ENCODE data around the gene AP1S3. TPM values are rescaled to one million over a fixed set of nuclear protein-coding genes. Genes with fewer than 3 reads are reported as not detected.

The AP1S3 gene
- total RNA-seq, 1 donor from 2014 or later = 14.3 TPM

- Histone ChIP-seq H3K9ac (ENCODE audit: low read length) (no peak overlapping the region), H3K4me3 (ENCODE audit: insufficient read depth, low read depth, low read length) (no peak overlapping the region), H3K27ac (ENCODE audit: low read depth, low read length) (no peak overlapping the region), H2AFZ (ENCODE audit: low read depth, low read length) (no peak overlapping the region), H3K36me3 (ENCODE audit: insufficient read depth, low read length) (no peaks in the 10 kb centered on the region), H3K9me3 (ENCODE audit: insufficient read depth, low read depth, low read length) (no peaks in the 10 kb centered on the region), H3K4me1 (ENCODE audit: insufficient read depth, low read length) (no peaks in the 10 kb centered on the region), H3K79me2 (ENCODE audit: insufficient read depth, low read length) (no peaks in the 10 kb centered on the region), H3K27me3 (ENCODE audit: insufficient read depth, low read length) (no peaks in the 10 kb centered on the region), H3K4me2 (ENCODE audit: low read length) (no peak overlapping the region), H4K20me1 (ENCODE audit: insufficient read depth, low read length) (no peaks in the 10 kb centered on the region)
- no peak for FAIRE-seq
- Mint-ChIP-seq H3K9me3 (ENCODE audit: unreplicated experiment) (peaks cover 3% of the 10 kb centered on the region), H3K4me3 (ENCODE audit: unreplicated experiment) (no peak overlapping the region), H3K27ac (ENCODE audit: unreplicated experiment) (no peak overlapping the region), H3K36me3 (ENCODE audit: low read depth, unreplicated experiment) (peaks cover 5% of the 10 kb centered on the region), H3K27me3 (ENCODE audit: low read depth, unreplicated experiment) (no peaks in the 10 kb centered on the region), H3K4me1 (ENCODE audit: low read depth, unreplicated experiment) (no peaks in the 10 kb centered on the region)
- TF ChIP-seq, protein P1, sequence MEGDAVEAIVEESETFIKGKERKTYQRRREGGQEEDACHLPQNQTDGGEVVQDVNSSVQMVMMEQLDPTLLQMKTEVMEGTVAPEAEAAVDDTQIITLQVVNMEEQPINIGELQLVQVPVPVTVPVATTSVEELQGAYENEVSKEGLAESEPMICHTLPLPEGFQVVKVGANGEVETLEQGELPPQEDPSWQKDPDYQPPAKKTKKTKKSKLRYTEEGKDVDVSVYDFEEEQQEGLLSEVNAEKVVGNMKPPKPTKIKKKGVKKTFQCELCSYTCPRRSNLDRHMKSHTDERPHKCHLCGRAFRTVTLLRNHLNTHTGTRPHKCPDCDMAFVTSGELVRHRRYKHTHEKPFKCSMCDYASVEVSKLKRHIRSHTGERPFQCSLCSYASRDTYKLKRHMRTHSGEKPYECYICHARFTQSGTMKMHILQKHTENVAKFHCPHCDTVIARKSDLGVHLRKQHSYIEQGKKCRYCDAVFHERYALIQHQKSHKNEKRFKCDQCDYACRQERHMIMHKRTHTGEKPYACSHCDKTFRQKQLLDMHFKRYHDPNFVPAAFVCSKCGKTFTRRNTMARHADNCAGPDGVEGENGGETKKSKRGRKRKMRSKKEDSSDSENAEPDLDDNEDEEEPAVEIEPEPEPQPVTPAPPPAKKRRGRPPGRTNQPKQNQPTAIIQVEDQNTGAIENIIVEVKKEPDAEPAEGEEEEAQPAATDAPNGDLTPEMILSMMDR (IDR thresholded peaks at IDR 0.05; ENCODE audit: insufficient read depth, low read depth, low read length) = no peak
- TF ChIP-seq EZH2 (IDR thresholded peaks at IDR 0.05; ENCODE audit: insufficient read depth, low read length) = no peak
- no peak for DNase-seq (ENCODE audit: low read depth)
Observed at GRCh38 chr2:223771475-223771874, 65.9 kb downstream of the AP1S3 start.

DNA sequence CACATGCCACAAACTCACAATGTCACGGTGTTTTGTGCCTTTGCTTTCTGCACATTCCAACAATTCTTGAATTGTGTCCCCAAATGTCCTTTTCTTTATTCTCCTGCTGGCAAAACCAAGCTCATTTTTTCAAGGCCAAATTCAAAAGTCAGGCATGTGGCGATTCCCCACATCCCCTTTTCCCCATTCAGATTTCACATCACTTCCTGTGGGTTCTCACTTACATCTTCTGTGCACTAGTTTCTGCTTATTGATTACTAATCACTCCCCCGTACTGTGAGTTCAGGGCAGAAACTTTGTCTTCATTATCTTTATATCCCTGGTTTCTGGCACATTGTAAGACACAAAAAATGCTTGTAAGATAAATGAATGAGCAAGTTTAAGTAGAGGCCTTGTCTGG lies 69.2 kb downstream of the AP1S3 start:
- Histone ChIP-seq H3K9me3 (ENCODE audit: insufficient read depth, low read depth, low read length) (no peaks in the 10 kb centered on the region), H3K79me2 (ENCODE audit: insufficient read depth, low read length) (no peaks in the 10 kb centered on the region), H3K4me1 (ENCODE audit: insufficient read depth, low read length) (no peaks in the 10 kb centered on the region), H3K27me3 (ENCODE audit: insufficient read depth, low read length) (no peaks in the 10 kb centered on the region), H3K36me3 (ENCODE audit: insufficient read depth, low read length) (no peaks in the 10 kb centered on the region), H3K4me2 (ENCODE audit: low read length) (no peak overlapping the region), H3K27ac (ENCODE audit: low read depth, low read length) (no peak overlapping the region), H4K20me1 (ENCODE audit: insufficient read depth, low read length) (no peaks in the 10 kb centered on the region), H2AFZ (ENCODE audit: low read depth, low read length) (no peak overlapping the region), H3K9ac (ENCODE audit: low read length) (no peak overlapping the region), H3K4me3 (ENCODE audit: insufficient read depth, low read depth, low read length) (no peak overlapping the region)
- TF ChIP-seq, protein P1 (IDR thresholded peaks at IDR 0.05; ENCODE audit: insufficient read depth, low read depth, low read length) = no peak
- no peak for TF ChIP-seq EZH2 (IDR thresholded peaks at IDR 0.05; ENCODE audit: insufficient read depth, low read length)
- H3K4me1 Mint-ChIP-seq (ENCODE audit: low read depth, unreplicated experiment) = peaks cover 8% of the 10 kb centered on the region
- H3K27ac Mint-ChIP-seq (ENCODE audit: unreplicated experiment) = no peak overlapping the region
- no peaks in the 10 kb centered on the region for H3K36me3 Mint-ChIP-seq (ENCODE audit: low read depth, unreplicated experiment)
- no peak for DNase-seq (ENCODE audit: low read depth)
- FAIRE-seq = no peak
- H3K27me3 Mint-ChIP-seq (ENCODE audit: low read depth, unreplicated experiment) = no peaks in the 10 kb centered on the region
- no peak overlapping the region for H3K4me3 Mint-ChIP-seq (ENCODE audit: unreplicated experiment)
- peaks cover 5% of the 10 kb centered on the region for H3K9me3 Mint-ChIP-seq (ENCODE audit: unreplicated experiment)

DNA sequence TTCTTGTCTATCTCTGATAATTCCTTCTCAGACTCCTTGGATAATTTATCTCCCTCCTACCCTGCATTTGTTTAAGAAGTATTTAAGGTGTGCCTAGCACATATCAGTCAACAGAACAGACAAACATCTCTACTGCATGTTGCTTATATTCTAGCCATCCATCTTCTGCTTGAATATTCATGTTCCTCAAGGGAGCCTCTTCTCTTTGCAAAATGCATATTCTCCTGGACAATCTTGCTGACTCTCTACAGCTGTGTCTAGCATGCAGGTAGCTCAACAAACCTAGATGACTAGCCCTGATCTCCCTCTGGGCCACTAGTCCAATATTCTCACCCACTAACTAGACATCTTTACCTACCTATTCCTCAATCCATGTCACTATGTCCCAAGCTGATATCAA lies 70.0 kb downstream of the AP1S3 start:
- H3K27me3 Mint-ChIP-seq (ENCODE audit: low read depth, unreplicated experiment) = no peaks in the 10 kb centered on the region
- H3K9ac ChIP-seq (ENCODE audit: low read length) = no peak overlapping the region
- H3K27ac Mint-ChIP-seq (ENCODE audit: unreplicated experiment) = no peak overlapping the region

More for the DNA sequence above, 70.0 kb downstream of the AP1S3 start:
- Histone ChIP-seq H3K27me3 (ENCODE audit: insufficient read depth, low read length) (no peaks in the 10 kb centered on the region), H3K36me3 (ENCODE audit: insufficient read depth, low read length) (no peaks in the 10 kb centered on the region), H3K4me1 (ENCODE audit: insufficient read depth, low read length) (no peaks in the 10 kb centered on the region), H3K4me3 (ENCODE audit: insufficient read depth, low read depth, low read length) (no peak overlapping the region), H3K9me3 (ENCODE audit: insufficient read depth, low read depth, low read length) (no peaks in the 10 kb centered on the region), H4K20me1 (ENCODE audit: insufficient read depth, low read length) (no peaks in the 10 kb centered on the region), H3K4me2 (ENCODE audit: low read length) (no peak overlapping the region), H3K79me2 (ENCODE audit: insufficient read depth, low read length) (no peaks in the 10 kb centered on the region), H2AFZ (ENCODE audit: low read depth, low read length) (no peak overlapping the region), H3K27ac (ENCODE audit: low read depth, low read length) (no peak overlapping the region)
- H3K4me3 Mint-ChIP-seq (ENCODE audit: unreplicated experiment) = no peak overlapping the region
- H3K9me3 Mint-ChIP-seq (ENCODE audit: unreplicated experiment) = peaks cover 5% of the 10 kb centered on the region
- H3K4me1 Mint-ChIP-seq (ENCODE audit: low read depth, unreplicated experiment) = peaks cover 8% of the 10 kb centered on the region
- no peak for DNase-seq (ENCODE audit: low read depth)
- TF ChIP-seq, protein P1 (IDR thresholded peaks at IDR 0.05; ENCODE audit: insufficient read depth, low read depth, low read length) = no peak
- no peak for TF ChIP-seq EZH2 (IDR thresholded peaks at IDR 0.05; ENCODE audit: insufficient read depth, low read length)
- no peaks in the 10 kb centered on the region for H3K36me3 Mint-ChIP-seq (ENCODE audit: low read depth, unreplicated experiment)
- no peak for FAIRE-seq

Measured in astrocyte (in vitro differentiated cells and primary cell).